HG03066 (cell line): ENCODE results near the gene CACNG8.
"Not testable (repeated sequence)": the region's sequence is repeated elsewhere in the genome, so short reads cannot be mapped to it uniquely, and the experiment has no call there.

Experiments used
- ATAC-seq: cut with Tn5 transposase; IDR thresholded peaks from one replicate; pipeline ENCODE4 v1.9.1; 2021; ENCODE audit warnings: low read depth; ENCODE audit not compliant: unreplicated experiment

CACNG8 gene

DNA sequence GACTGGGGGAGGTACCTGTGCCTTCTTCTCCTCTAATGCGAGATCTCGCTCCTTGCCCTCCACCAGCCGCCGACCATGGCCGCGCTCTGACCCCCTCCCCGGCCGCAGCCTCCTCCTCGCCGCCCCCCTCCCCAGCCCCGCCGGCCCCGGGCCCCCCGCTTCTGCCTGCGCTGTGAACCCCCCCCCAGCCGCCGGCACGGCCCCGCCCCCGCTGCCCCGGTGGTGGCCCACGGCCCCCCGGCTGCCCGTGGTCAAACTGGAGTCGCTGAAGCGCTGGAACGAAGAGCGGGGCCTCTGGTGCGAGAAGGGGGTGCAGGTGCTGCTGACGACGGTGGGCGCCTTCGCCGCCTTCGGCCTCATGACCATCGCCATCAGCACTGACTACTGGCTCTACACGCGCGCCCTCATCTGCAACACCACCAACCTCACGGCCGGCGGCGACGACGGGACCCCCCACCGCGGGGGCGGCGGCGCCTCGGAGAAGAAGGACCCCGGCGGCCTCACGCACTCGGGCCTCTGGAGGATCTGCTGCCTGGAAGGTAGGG lies at the start of gene CACNG8:
Gene CACNG8 (plus strand): TSS at position 51 of the 545 bp plus-strand sequence.
- ATAC-seq: no peak

GRCh38 chr19:53915000-53915399 lies 47.7 kb upstream of the CACNG8 start:
- ATAC-seq: no peak

GRCh38 chr19:53916004-53916403 lies 46.7 kb upstream of the CACNG8 start:
- no peak for ATAC-seq

DNA sequence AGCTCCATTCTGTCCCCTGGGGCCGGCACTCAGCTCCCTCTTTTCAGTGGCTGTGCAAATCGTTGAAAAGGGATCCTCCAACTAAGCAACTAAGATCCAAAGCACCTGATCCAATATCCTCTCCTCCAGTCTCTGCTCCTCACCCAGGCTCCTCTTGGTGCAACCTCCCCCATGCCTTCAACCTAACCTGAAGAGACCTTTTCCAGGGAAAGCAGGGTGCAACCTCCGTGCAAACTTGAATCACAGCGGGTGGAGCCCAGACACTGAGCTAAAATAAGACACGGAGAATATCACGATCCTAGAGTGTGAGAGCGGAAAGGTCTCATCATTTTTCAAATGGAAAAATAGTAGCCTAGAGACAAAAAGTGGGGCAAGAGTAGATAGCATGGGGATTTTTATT lies 45.4 kb upstream of the CACNG8 start:
- ATAC-seq: no peak

DNA sequence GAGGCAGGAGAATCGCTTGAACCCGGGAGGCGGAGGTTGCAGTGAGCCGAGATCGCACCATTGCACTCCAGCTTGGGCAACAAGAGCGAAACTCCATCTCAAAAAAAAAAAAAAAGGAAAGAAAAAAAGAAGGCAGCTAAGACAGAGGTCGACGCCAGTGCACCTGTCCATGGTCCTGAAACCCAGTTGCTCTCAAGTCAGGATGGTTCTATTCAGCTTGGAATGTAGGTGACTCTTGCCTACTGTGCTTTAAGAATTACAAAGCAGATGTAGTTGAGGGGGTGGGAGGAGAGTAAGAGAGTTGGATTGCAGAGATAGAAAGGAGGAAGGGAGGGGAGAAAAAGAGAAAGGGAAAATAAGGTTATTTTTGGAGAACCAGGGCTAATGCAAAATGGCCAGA lies 35.0 kb upstream of the CACNG8 start:
- no peak for ATAC-seq

- no peak for ATAC-seq
Observed at GRCh38 chr19:53936029-53936428, 26.7 kb upstream of the CACNG8 start.

DNA sequence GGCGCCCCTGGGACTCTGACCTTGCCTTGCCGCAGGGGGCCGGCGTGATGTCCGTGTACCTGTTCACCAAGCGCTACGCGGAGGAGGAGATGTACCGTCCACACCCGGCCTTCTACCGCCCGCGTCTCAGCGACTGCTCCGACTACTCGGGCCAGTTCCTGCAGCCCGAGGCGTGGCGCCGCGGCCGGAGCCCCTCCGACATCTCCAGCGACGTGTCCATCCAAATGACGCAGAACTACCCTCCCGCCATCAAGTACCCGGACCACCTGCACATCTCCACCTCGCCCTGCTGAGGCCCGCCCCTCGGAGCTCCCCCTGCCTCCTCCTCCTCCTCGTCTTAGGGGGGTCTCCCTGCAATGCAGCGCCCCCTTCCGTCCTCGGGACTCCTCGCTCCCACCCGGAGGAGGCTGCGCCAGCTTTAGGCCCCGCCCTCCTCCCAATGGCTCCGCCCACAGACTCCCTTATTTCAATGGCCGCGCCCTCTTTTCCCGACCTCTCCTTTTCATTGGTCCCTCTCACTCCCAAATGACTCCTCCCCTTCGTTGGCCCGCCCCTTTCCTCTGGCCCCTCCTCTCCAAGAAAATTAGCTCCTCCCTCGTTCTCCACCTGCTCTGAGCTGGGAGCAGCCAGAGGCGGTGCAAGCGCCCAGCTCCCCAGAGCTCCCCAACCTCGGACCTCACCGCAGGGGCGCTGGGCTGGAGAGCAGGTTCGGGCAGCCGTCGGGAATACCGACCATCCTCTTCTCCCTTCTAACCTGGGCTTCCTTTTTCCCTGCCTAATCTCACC lies 20.5 kb upstream of the CACNG8 start:
- ATAC-seq: no peak

GRCh38 chr19:53944416-53944815 lies 18.3 kb upstream of the CACNG8 start:
- no peak for ATAC-seq

- ATAC-seq: no peak
Observed at GRCh38 chr19:53944933-53945332, 17.8 kb upstream of the CACNG8 start.

DNA sequence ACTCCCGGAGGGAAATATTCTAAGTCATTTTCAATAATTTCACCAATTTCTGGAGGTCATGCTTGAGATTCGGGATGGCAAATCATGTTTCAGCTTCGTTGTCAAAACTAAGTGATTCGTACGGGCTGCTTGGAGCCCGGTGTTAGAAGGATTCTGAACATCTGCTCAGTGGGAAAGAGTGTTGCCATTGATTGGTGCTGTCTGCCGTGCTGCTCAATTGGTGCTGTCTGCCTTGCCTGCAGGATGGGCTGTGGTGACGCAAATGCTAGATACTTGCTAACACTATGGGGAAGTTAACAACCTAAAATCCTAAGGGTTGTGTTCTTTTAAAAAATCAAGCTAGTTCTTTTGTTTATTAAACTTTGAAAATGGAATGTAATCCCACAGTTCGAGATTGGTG lies 17.3 kb upstream of the CACNG8 start:
- ATAC-seq: no peak

- ATAC-seq: no peak
Observed at GRCh38 chr19:53945998-53946397, 16.7 kb upstream of the CACNG8 start.

GRCh38 chr19:53947624-53948023 lies 15.1 kb upstream of the CACNG8 start:
- ATAC-seq: no peak

DNA sequence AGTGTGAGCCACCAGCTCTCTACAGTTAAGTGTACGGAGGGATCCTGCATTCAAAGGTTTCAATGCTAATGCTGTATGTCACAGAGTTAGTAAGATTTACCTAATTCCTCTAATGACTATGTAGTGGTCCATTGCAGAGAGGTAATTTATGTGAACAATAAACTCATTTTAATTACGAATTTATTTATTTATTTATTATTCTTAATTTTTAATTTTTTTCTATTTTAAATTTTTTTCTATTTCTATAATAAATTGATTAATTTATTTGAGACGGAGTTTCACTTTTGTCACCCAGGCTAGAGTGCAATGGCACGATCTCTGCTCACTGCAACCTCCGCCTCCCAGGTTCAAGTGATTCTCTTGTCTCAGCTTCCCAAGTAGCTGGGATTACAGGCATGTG lies 14.1 kb upstream of the CACNG8 start:
- ATAC-seq: not testable (repeated sequence)

- no peak for ATAC-seq
Observed at GRCh38 chr19:53951436-53951835, 11.3 kb upstream of the CACNG8 start.

- no peak for ATAC-seq
Observed at GRCh38 chr19:53951947-53952346, 10.8 kb upstream of the CACNG8 start.

- no peak for ATAC-seq
Observed at GRCh38 chr19:53953383-53953782, 9.4 kb upstream of the CACNG8 start.

DNA sequence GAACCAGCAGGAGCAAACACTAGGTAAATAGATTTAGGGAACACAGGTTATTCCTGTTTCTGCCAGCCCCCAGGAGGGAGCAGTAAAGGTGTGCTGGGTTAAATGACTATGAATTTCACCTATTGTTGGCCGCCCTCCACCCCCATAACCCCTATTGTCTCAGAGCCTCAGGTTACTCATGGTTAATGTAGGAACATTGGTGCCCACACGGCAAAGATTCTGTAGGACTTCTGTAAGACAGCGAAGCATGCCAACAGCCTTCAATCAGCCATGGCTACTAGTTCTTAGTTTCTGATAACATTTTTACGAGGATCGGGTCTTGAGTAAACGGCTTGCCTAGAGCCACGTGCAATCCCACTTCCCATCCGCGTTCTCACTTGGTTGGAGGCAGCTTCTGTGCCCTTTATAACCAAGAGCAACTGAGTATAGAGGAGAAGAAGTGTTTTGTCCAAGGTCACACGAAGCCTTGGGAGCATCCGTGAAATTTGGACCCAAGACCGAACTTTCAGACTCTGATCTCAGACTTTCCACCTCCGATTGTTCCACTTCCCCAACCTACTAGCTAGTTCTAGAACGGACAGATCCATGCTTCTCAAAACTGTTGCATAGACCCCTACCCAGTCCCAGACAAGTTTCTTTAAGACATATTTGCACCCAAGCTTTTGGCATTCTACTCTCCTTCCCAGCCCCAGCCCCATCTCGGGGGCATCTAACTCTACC lies 5.1 kb upstream of the CACNG8 start:
- no peak for ATAC-seq

GRCh38 chr19:53958168-53958571 lies 4.6 kb upstream of the CACNG8 start:
- ATAC-seq: no peak

- no peak for ATAC-seq
Observed at GRCh38 chr19:53958823-53959757, 3.6 kb upstream of the CACNG8 start.

DNA sequence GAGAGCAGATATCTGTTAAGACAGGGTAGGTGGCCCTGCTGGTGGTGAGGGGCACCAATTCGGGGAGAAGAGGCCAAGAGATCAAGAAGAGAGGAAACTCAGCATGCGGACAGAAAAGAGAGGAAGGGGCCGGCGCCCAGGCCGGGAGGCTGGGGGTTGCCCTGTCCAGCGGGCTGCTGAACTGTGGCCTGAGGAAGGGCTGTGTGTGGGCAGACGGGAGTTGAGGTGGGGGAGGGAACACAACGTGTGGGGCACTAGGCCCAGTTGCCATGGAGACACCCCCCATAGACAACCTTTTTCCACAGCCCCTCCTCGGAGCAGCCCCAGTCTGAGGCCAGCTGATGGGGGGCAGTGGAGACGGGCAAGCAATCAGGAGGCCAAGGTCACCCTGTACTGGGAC lies 2.5 kb upstream of the CACNG8 start:
- ATAC-seq: no peak

DNA sequence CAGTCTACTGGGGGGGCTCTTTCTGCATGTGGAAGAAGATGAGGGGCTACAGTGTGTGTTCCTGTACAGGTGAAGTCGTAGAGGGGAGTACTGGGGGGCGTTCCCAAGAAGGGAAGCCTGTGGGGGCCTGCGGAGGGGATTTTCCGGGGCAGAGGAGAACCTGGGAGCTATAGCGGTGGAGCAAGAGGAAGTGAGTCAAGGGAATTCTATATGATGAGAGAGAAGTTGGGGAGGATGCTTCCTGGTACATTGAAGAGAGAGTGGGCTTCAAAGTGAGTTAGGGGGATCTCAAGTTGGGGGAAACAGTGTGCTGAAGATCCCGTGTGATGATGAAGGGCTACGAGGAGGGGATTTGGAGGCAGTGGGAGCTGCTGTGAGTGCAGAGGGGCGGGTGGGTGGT lies 1.9 kb upstream of the CACNG8 start:
- no peak for ATAC-seq
